ENCODE results near the gene LYRM4. TPM values are rescaled to one million over a fixed set of nuclear protein-coding genes. Genes with fewer than 3 reads are reported as not detected.

The LYRM4 gene
- total and polyA plus RNA-seq, 9 of the 15 experiments (the other 6 are each of a cell fraction or from before 2014, with no cell fraction given), result 24.2 to 69.4 (median 41.8) TPM

DNA sequence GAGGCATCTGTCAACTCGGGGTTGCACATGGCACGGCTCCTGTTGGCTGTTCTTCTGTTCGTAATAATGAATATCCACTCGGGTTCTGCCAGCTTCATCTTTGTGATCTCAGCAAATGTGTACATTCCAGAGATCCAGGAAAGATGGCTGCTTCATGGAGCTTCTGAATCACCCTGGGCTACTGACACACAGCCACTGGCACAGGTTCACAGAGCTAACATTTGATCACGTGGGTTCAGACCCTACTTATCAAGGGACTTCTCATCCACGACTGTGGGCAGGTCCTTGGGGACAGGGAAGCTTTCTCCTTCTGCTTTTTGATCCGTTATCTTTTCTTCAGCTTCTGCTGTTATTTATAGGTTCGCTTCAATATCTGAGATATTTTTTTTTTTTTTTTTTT is 157.5 kb downstream of the LYRM4 start:
- Histone ChIP-seq H3K27me3 (ENCODE audit: control insufficient read depth in 2 of 2, insufficient read depth in 2 of 2, low read length in 2 of 2) (no peaks in the 10 kb centered on the region), H3K4me1 (replicated peaks in 1 of 2; ENCODE audit: control insufficient read depth in 2 of 2, insufficient read depth in 2 of 2, low read length in 2 of 2) (no peaks in the 10 kb centered on the region; a peak in 1 of 5 replicates), H3K27ac (ENCODE audit: extremely low read depth, low read depth, low read length) (no peak overlapping the region), H2AFZ (ENCODE audit: low read depth, low read length) (no peak overlapping the region), H3K4me2 (ENCODE audit: insufficient read depth, low read length) (no peak overlapping the region), H3K79me2 (ENCODE audit: control insufficient read depth, insufficient read depth, low read length) (no peaks in the 10 kb centered on the region), H3K36me3 (ENCODE audit: control insufficient read depth, insufficient read depth, low read length) (no peaks in the 10 kb centered on the region; the same call in 2 of the 3 replicates), H4K20me1 (replicated peaks; ENCODE audit: control insufficient read depth, insufficient read depth, low read length) (no peaks in the 10 kb centered on the region), H3K4me3 (no peak overlapping the region), H3K9me3 (replicated peaks; ENCODE audit: control insufficient read depth, insufficient read depth, low read depth, low read length) (no peaks in the 10 kb centered on the region), H3K9me1 (ENCODE audit: control insufficient read depth, insufficient read depth, low read length) (no peaks in the 10 kb centered on the region), H3K9ac (ENCODE audit: insufficient read depth in 1 of 2, low read depth in 2 of 2, low read length in 2 of 2) (no peak overlapping the region)
- DNase-seq (ENCODE audit: extremely low read depth in 1 of 4, low spot score in 3 of 4) (peak in 1 of 4 experiments; percentile 19), ATAC-seq (no peak), FAIRE-seq (no peak)
- intact Hi-C loops (cut with micrococcal nuclease), result no loop called here
- ChIA-PET CTCF (ENCODE audit: low intra/inter-chr PET ratio) (interaction anchor here (0.6 kb wide), 1 partner anchor 1657 kb away, joined by 3 read pairs; no protein-coding TSS in a partner anchor), POLR2A (interaction anchor here (0.6 to 1.0 kb wide), 3 partner anchors 9 to 360 kb away, joined by 3 to 5 read pairs (median 3); no protein-coding TSS in a partner anchor)
- TF ChIP-seq FOSL1 (tag; conservative IDR thresholded peaks at IDR 0.05) (peak; percentile 28; the same call in 1 of the 2 replicates), PCBP2 (IDR thresholded peaks at IDR 0.05; ENCODE audit: low read depth, low read length, poor library complexity, severe bottlenecking) (no peak), CBFA2T2 (conservative IDR thresholded peaks at IDR 0.05) (0 out of 2 replicates have a peak, but pooled peaks have one; percentile 7), ELF1 (tag; IDR thresholded peaks at IDR 0.05) (no peak), USF2 (CRISPR knock-in tag; IDR thresholded peaks at IDR 0.05) (peak; percentile 38), RAD51 (IDR thresholded peaks at IDR 0.05; ENCODE audit: borderline replicate concordance, low read depth) (peak; percentile 59), LEF1 (IDR thresholded peaks at IDR 0.05) (no peak), CBFB (CRISPR knock-in tag; IDR thresholded peaks at IDR 0.05) (no peak)
- TF ChIP-seq, protein P1, sequence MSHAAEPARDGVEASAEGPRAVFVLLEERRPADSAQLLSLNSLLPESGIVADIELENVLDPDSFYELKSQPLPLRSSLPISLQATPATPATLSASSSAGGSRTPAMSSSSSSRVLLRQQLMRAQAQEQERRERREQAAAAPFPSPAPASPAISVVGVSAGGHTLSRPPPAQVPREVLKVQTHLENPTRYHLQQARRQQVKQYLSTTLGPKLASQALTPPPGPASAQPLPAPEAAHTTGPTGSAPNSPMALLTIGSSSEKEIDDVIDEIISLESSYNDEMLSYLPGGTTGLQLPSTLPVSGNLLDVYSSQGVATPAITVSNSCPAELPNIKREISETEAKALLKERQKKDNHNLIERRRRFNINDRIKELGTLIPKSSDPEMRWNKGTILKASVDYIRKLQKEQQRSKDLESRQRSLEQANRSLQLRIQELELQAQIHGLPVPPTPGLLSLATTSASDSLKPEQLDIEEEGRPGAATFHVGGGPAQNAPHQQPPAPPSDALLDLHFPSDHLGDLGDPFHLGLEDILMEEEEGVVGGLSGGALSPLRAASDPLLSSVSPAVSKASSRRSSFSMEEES (CRISPR knock-in tag; IDR thresholded peaks at IDR 0.05), result peak; percentile 70
- WGBS (ENCODE audit: insufficient coverage, low coverage, missing lambda C conversion rate), result 38% methylated on average over 8 of the region's 8 CpGs
- in situ Hi-C loops (cut with MboI), result no loop called here
- no TSS peak for BruUV-seq (replicated peaks)

All from K562 (cell line).